GM12878 (cell line): ENCODE results near the gene FAM193B. TPM values are rescaled to one million over a fixed set of nuclear protein-coding genes. Genes with fewer than 3 reads are reported as not detected.

ENCODE experiments used
- ATAC-seq: fragments of 200-7000 bp; cut with Tn5 transposase; 3 replicates; pipeline ENCODE4 v1.9.1; 2020; ENCODE audit warnings: mild to moderate bottlenecking, moderate library complexity
- BruUV-seq: library from RNA; stranded (reverse); fragments of 400-500 nt; replicated peaks from 2 replicates; lab custom pipeline; 2021; lab: Mats Ljungman, UMichigan
- CTCF ChIA-PET: fragments of 300-600 bp; sonication (Branson Sonifier 250); formaldehyde crosslinking; extraction: SDS; loops from one replicate; lab custom pipeline; 2021; ENCODE audit warnings: inconsistent platforms; lab: Yijun Ruan, JAX
- POLR2A ChIA-PET: fragments of 350-600 bp; formaldehyde crosslinking; extraction: SDS; loops from one replicate; lab custom pipeline; 2021; ENCODE audit warnings: inconsistent platforms; lab: Charles Lee
- RAD21 ChIA-PET: fragments of 300-600 bp; sonication (Branson Sonifier 250); formaldehyde crosslinking; loops from one replicate; lab custom pipeline; 2023; ENCODE audit warnings: antibody characterized with exemption; ENCODE audit not compliant: unreplicated experiment; lab: Charles Lee
- SMC1A ChIA-PET: fragments of 300-600 bp; sonication (Branson Sonifier 250); formaldehyde crosslinking; loops from one replicate; lab custom pipeline; 2023; ENCODE audit not compliant: unreplicated experiment, uncharacterized antibody; lab: Charles Lee
- DNase-seq: peaks from one replicate; pipeline ENCODE4 v3.0.0-alpha.2; 2011; ENCODE audit warnings: low read depth, low spot score
- FAIRE-seq: peaks from 3 replicates; lab custom pipeline; 2011; peaks lifted over from hg19 to GRCh38; lab: Jason Lieb, UNC
- H2AFZ ChIP-seq: 2 replicates; pipeline ENCODE4 v1.6.0; 2011; ENCODE audit warnings: low read depth, low read length, control low read depth; ENCODE audit not compliant: control insufficient read depth
- H3K27ac ChIP-seq: 2 replicates; pipeline ENCODE4 v1.5.1; 2011; ENCODE audit warnings: control low read depth; ENCODE audit not compliant: control insufficient read depth, insufficient read depth
- H3K27me3 ChIP-seq, 2 experiments: replicated peaks in 1 of 2; 2 replicates each; pipeline versions ENCODE4 v1.6.0 to v1.6.1; 2011; ENCODE audit warnings: low read length in 1 of 2; ENCODE audit not compliant: control insufficient read depth in 2 of 2, insufficient read depth in 2 of 2
- H3K36me3 ChIP-seq, 2 experiments: 2 replicates each; pipeline ENCODE4 v1.5.1; 2011; ENCODE audit warnings: low read length in 1 of 2; ENCODE audit not compliant: control insufficient read depth in 2 of 2, insufficient read depth in 2 of 2
- H3K4me1 ChIP-seq: 2 replicates; pipeline ENCODE4 v1.6.1; 2011; ENCODE audit warnings: mild to moderate bottlenecking, low read length, moderate library complexity, mixed read lengths; ENCODE audit not compliant: control insufficient read depth, insufficient read depth
- H3K4me2 ChIP-seq: 2 replicates; pipeline ENCODE4 v1.6.0; 2011; ENCODE audit warnings: control low read depth; ENCODE audit not compliant: control insufficient read depth, insufficient read depth
- H3K4me3 ChIP-seq: fragments of 200-600 bp; sonication (generic); 2 replicates; pipeline ENCODE4 v1.5.1; 2016
- H3K79me2 ChIP-seq: 2 replicates; pipeline ENCODE4 v1.6.0; 2011; ENCODE audit warnings: low read length; ENCODE audit not compliant: control insufficient read depth, insufficient read depth
- H3K9ac ChIP-seq: 2 replicates; pipeline ENCODE4 v1.8.0; 2011; ENCODE audit warnings: low read length, control low read depth, mixed read lengths; ENCODE audit not compliant: control insufficient read depth, insufficient read depth
- H3K9me3 ChIP-seq: replicated peaks from 3 replicates; pipeline ENCODE4 v1.5.1; 2011; ENCODE audit warnings: mild to moderate bottlenecking, low read length; ENCODE audit not compliant: control insufficient read depth, insufficient read depth
- H4K20me1 ChIP-seq: 2 replicates; pipeline ENCODE4 v1.6.0; 2011; ENCODE audit not compliant: control insufficient read depth, insufficient read depth
- CEBPB ChIP-seq, 2 experiments: fragments of 150-350 bp in 1 of 2; IDR thresholded peaks; 2 replicates each; pipeline ENCODE4 v1.6.1; 2012 to 2014; ENCODE audit warnings: low read depth in 2 of 2, low read length in 2 of 2, borderline replicate concordance in 1 of 2, inconsistent platforms in 1 of 2
- E4F1 ChIP-seq: fragments of 450-650 bp; IDR thresholded peaks from 2 replicates; pipeline ENCODE4 v1.6.1; 2018; ENCODE audit warnings: borderline replicate concordance, mild to moderate bottlenecking; ENCODE audit not compliant: partially characterized antibody
- EGR1 ChIP-seq, 2 experiments: IDR thresholded peaks; 1 replicate in 1 of 2; 2 replicates in 1 of 2; pipeline ENCODE4 v1.6.1; 2011 to 2012; ENCODE audit warnings: low read depth in 2 of 2, low read length in 2 of 2, borderline replicate concordance in 1 of 2, mild to moderate bottlenecking in 1 of 2, moderate library complexity in 1 of 2
- GABPA ChIP-seq: IDR thresholded peaks from 2 replicates; pipeline ENCODE4 v1.6.1; 2014; ENCODE audit warnings: antibody characterized with exemption, low read depth, mild to moderate bottlenecking, inconsistent platforms
- PBX3 ChIP-seq: IDR thresholded peaks from 2 replicates; pipeline ENCODE4 v1.6.1; 2011; ENCODE audit warnings: mild to moderate bottlenecking, low read depth, low read length, moderate library complexity; ENCODE audit not compliant: insufficient replicate concordance
- SIX5 ChIP-seq: IDR thresholded peaks from 2 replicates; pipeline ENCODE4 v1.6.1; 2011; ENCODE audit warnings: mild to moderate bottlenecking, low read depth, low read length, moderate library complexity; ENCODE audit not compliant: severe bottlenecking
- SP1 ChIP-seq: IDR thresholded peaks from one replicate; pipeline ENCODE4 v1.6.1; 2011; ENCODE audit warnings: low read depth, low read length
- YBX1 ChIP-seq: fragments of 450-650 bp; IDR thresholded peaks from 2 replicates; pipeline ENCODE4 v1.6.1; 2016; ENCODE audit warnings: antibody characterized with exemption
- WGBS: methylation state at CpG from one replicate; pipeline ENCODE4 v1.1.6; 2016; ENCODE audit warnings: low lambda C conversion rate; ENCODE audit not compliant: insufficient replicate concordance, insufficient coverage; ENCODE audit errors: missing lambda C conversion rate; 5-methylcytosine and 5-hydroxymethylcytosine counted together
- in situ Hi-C: fragments of 300-500 bp; cut with MboI; formaldehyde crosslinking; loops from 9 replicates; pipeline ENCODE4 v1.14.3; 2018; ENCODE audit warnings: mixed read lengths
- intact Hi-C: fragments of 100-400 bp; cut with micrococcal nuclease; formaldehyde crosslinking; loops from one replicate; pipeline ENCODE4 v1.14.2; 2022; ENCODE audit not compliant: unreplicated experiment
- polyA plus RNA-seq, 11 experiments: library from polyadenylated mRNA; depleted of rRNA in 4 of 11; unstranded in 6 of 11; stranded (reverse) in 5 of 11; fragments of >200 nt; fragmentation: Nextera tagmentation in 4 of 11; fragmentation: Illumina TruSeq in 1 of 11; extraction: Ambion mirVana in 4 of 11; extraction: Trizol in 1 of 11; gene quantifications; 1 replicate in 1 of 11; 2 replicates in 10 of 11; pipeline versions ENCODE4 v1.2.1 to v1.2.3, GENCODE V29; 2011 to 2016; ENCODE audit warnings: inconsistent platforms in 2 of 11, missing spikeins in 2 of 11, low read depth in 1 of 11
- total RNA-seq, 4 experiments: library from RNA; depleted of rRNA in 3 of 4; stranded (reverse); fragments of >200 nt in 3 of 4; fragmentation: Illumina TruSeq in 1 of 4; extraction: Trizol in 1 of 4; gene quantifications; 2 replicates each; pipeline versions ENCODE4 v1.2.1 to v1.2.3, GENCODE V29; 2013 to 2021
- TF ChIP-seq, protein P1 (sequence below): IDR thresholded peaks from 2 replicates; pipeline ENCODE4 v1.6.1; 2012; ENCODE audit warnings: low read depth, low read length, improper control_type of control experiment

The FAM193B gene
- total and polyA plus RNA-seq, 10 of the 15 experiments (the other 5 are each of a cell fraction or from before 2014, with no cell fraction given) = 3.3 to 47.0 (median 25.1) TPM

GRCh38 chr5:177530638-177531037, 23.7 kb downstream of the FAM193B start:
- SMC1A ChIA-PET = no interaction called here
- CTCF ChIA-PET = interaction anchor here (1.2 to 1.3 kb wide), 2 partner anchors 10 to 23 kb away, joined by 3 to 4 read pairs; no protein-coding TSS in a partner anchor
- in situ Hi-C loops = no loop called here
- H3K27me3 ChIP-seq = no peaks in the 10 kb centered on the region
- RAD21 ChIA-PET = no interaction called here
- no peak overlapping the region for H3K9ac ChIP-seq
- H2AFZ ChIP-seq = no peak overlapping the region
- FAIRE-seq (no peak), ATAC-seq (no peak), DNase-seq (no peak)
- 77% methylated on average over 3 of the region's 3 CpGs for WGBS
- intact Hi-C loops = no loop called here
- no peaks in the 10 kb centered on the region for H3K4me1 ChIP-seq
- H3K79me2 ChIP-seq = no peaks in the 10 kb centered on the region
- H3K27ac ChIP-seq = no peak overlapping the region
- peaks cover 6 to 25% of the 10 kb centered on the region in 2 experiments; a peak in 3 of 4 replicates for H3K36me3 ChIP-seq
- no peak overlapping the region for H3K4me3 ChIP-seq
- BruUV-seq = no TSS peak
- no peak for TF ChIP-seq SIX5
- H4K20me1 ChIP-seq = no peaks in the 10 kb centered on the region
- no peak overlapping the region for H3K4me2 ChIP-seq
- no peaks in the 10 kb centered on the region for H3K9me3 ChIP-seq
- POLR2A ChIA-PET = interaction anchor here (1.7 kb wide), 1 partner anchor 20 kb away, joined by 3 read pairs; no protein-coding TSS in a partner anchor

GRCh38 chr5:177529247-177530203, 24.8 kb downstream of the FAM193B start:
- ChIA-PET POLR2A (interaction anchor here (0.7 to 1.7 kb wide), 2 partner anchors 16 to 19 kb away, joined by 3 read pairs; no protein-coding TSS in a partner anchor), RAD21 (no interaction called here), CTCF (no interaction called here), SMC1A (no interaction called here)
- 84% methylated on average over 12 of the region's 12 CpGs for WGBS
- DNase-seq (no peak), ATAC-seq (no peak), FAIRE-seq (no peak)
- Histone ChIP-seq H3K36me3 (peaks cover 11 to 25% of the 10 kb centered on the region in 2 experiments; a peak in 3 of 4 replicates), H4K20me1 (no peaks in the 10 kb centered on the region), H2AFZ (no peak overlapping the region), H3K9ac (no peak overlapping the region), H3K4me1 (no peaks in the 10 kb centered on the region), H3K27ac (no peak overlapping the region), H3K4me2 (no peak overlapping the region), H3K79me2 (no peaks in the 10 kb centered on the region), H3K27me3 (no peaks in the 10 kb centered on the region), H3K4me3 (no peak overlapping the region), H3K9me3 (no peaks in the 10 kb centered on the region)
- in situ Hi-C loops = no loop called here
- intact Hi-C loops = no loop called here
- no TSS peak for BruUV-seq
- TF ChIP-seq GABPA (no peak), YBX1 (no peak), EGR1 (IDR thresholded peaks at IDR 0.05; ENCODE audit: borderline replicate concordance in 1 of 2, low read depth in 2 of 2, low read length in 2 of 2) (no peak), PBX3 (no peak), E4F1 (no peak), SP1 (no peak), CEBPB (IDR thresholded peaks at IDR 0.05; ENCODE audit: borderline replicate concordance in 1 of 2, low read depth in 2 of 2, low read length in 2 of 2) (no peak)
- TF ChIP-seq, protein P1, sequence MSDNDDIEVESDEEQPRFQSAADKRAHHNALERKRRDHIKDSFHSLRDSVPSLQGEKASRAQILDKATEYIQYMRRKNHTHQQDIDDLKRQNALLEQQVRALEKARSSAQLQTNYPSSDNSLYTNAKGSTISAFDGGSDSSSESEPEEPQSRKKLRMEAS = no peak
